NB4 (cell line): ENCODE data around the gene ASMT.

Experiments used
- POLR2A ChIP-seq: IDR thresholded peaks from 2 replicates; pipeline ENCODE4 v1.6.1; 2011; ENCODE audit warnings: mild to moderate bottlenecking; ENCODE audit not compliant: insufficient read length; ENCODE audit errors: extremely low read depth
- TF ChIP-seq, protein P1 (sequence below): IDR thresholded peaks from one replicate; pipeline ENCODE4 v1.5.1; 2012; ENCODE audit warnings: low read depth, low read length

- TF ChIP-seq, protein P1, sequence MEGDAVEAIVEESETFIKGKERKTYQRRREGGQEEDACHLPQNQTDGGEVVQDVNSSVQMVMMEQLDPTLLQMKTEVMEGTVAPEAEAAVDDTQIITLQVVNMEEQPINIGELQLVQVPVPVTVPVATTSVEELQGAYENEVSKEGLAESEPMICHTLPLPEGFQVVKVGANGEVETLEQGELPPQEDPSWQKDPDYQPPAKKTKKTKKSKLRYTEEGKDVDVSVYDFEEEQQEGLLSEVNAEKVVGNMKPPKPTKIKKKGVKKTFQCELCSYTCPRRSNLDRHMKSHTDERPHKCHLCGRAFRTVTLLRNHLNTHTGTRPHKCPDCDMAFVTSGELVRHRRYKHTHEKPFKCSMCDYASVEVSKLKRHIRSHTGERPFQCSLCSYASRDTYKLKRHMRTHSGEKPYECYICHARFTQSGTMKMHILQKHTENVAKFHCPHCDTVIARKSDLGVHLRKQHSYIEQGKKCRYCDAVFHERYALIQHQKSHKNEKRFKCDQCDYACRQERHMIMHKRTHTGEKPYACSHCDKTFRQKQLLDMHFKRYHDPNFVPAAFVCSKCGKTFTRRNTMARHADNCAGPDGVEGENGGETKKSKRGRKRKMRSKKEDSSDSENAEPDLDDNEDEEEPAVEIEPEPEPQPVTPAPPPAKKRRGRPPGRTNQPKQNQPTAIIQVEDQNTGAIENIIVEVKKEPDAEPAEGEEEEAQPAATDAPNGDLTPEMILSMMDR, result peak; percentile 70
- no peak for TF ChIP-seq POLR2A
Measured at GRCh38 chrX:1581132-1581531, 33.7 kb upstream of the ASMT start.
